HEK293 (cell line): ENCODE results near the gene ZNF883.

Experiments used
- IKZF3 ChIP-seq: fragments of 450-650 bp; IDR thresholded peaks from 2 replicates; pipeline ENCODE4 v1.5.0; 2018; ENCODE audit warnings: missing biosample characterization, mild to moderate bottlenecking, missing genetic modification characterization, moderate library complexity
- KLF16 ChIP-seq: fragments of 450-650 bp; formaldehyde crosslinking; IDR thresholded peaks from 2 replicates; pipeline ENCODE4 v1.5.1; 2017; ENCODE audit warnings: missing biosample characterization, missing genetic modification characterization
- OVOL3 ChIP-seq: fragments of 450-650 bp; formaldehyde crosslinking; IDR thresholded peaks from 2 replicates; pipeline ENCODE4 v1.5.1; 2016; ENCODE audit warnings: missing biosample characterization, missing genetic modification characterization
- YY1 ChIP-seq: fragments of 450-650 bp; formaldehyde crosslinking; IDR thresholded peaks from 2 replicates; pipeline ENCODE4 v1.5.1; 2018; ENCODE audit warnings: missing biosample characterization, missing genetic modification characterization
- ZBTB7A ChIP-seq: fragments of 450-650 bp; formaldehyde crosslinking; IDR thresholded peaks from 2 replicates; pipeline ENCODE4 v1.5.1; 2016; ENCODE audit warnings: low read depth, missing biosample characterization, missing genetic modification characterization
- ZNF561 ChIP-seq: fragments of 450-650 bp; IDR thresholded peaks from 2 replicates; pipeline ENCODE4 v1.5.1; 2018; ENCODE audit warnings: missing biosample characterization, missing genetic modification characterization, borderline replicate concordance
- ZNF660 ChIP-seq: fragments of 450-650 bp; IDR thresholded peaks from 2 replicates; pipeline ENCODE4 v1.5.1; 2018; ENCODE audit warnings: missing biosample characterization, mild to moderate bottlenecking, missing genetic modification characterization
- TF ChIP-seq, protein P1 (sequence below): fragments of 450-650 bp; formaldehyde crosslinking; IDR thresholded peaks from 2 replicates; pipeline ENCODE4 v1.5.1; 2016; ENCODE audit warnings: missing biosample characterization, missing genetic modification characterization

DNA sequence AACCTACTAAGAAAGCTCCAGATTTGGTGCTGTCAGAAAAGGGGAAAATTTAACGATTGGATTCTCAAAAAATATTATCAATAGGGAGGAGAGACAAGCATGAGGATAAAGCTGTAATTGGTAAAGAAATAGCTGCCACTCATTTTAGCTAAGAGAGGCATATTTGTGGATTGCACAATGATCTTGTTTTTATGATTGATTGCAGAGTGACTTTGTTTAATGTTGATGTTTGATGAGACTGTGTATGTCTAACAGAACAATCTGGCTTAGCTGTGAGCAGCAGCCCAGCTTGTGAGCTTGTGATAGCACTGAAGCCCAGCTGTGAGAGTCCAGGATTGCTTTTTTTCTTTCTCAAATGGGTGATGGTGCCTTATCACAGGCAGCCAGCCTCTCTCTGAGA is 56.4 kb downstream of the ZNF883 start:
- no peak for TF ChIP-seq YY1 (tag by site-specific recombination)
- no peak for TF ChIP-seq ZBTB7A (tag by site-specific recombination)
- no peak for TF ChIP-seq KLF16 (tag by site-specific recombination)
- TF ChIP-seq, protein P1, sequence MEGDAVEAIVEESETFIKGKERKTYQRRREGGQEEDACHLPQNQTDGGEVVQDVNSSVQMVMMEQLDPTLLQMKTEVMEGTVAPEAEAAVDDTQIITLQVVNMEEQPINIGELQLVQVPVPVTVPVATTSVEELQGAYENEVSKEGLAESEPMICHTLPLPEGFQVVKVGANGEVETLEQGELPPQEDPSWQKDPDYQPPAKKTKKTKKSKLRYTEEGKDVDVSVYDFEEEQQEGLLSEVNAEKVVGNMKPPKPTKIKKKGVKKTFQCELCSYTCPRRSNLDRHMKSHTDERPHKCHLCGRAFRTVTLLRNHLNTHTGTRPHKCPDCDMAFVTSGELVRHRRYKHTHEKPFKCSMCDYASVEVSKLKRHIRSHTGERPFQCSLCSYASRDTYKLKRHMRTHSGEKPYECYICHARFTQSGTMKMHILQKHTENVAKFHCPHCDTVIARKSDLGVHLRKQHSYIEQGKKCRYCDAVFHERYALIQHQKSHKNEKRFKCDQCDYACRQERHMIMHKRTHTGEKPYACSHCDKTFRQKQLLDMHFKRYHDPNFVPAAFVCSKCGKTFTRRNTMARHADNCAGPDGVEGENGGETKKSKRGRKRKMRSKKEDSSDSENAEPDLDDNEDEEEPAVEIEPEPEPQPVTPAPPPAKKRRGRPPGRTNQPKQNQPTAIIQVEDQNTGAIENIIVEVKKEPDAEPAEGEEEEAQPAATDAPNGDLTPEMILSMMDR (tag by site-specific recombination): no peak
- no peak for TF ChIP-seq ZNF561
- no peak for TF ChIP-seq IKZF3 (tag by site-specific recombination)
- no peak for TF ChIP-seq OVOL3 (tag by site-specific recombination)
- TF ChIP-seq ZNF660 (tag by site-specific recombination): no peak
